HL-60 (cell line): ENCODE measurements around the gene NFAM1.

Experiments
- DNase-seq, 2 experiments: peaks; one replicate each; pipeline ENCODE4 v3.0.0-alpha.2; 2010 to 2020; ENCODE audit warnings: low read depth in 1 of 2, low spot score in 1 of 2
- H3K27ac ChIP-seq: fragments of 250-450 bp; sonication (Bioruptor Pico); replicated peaks from 2 replicates; pipeline ENCODE4 v1.5.1; 2020; ENCODE audit warnings: mild to moderate bottlenecking, moderate library complexity
- H3K27me3 ChIP-seq: fragments of 250-450 bp; sonication (Bioruptor Pico); 2 replicates; pipeline ENCODE4 v1.5.1; 2021; ENCODE audit warnings: mild to moderate bottlenecking, moderate library complexity; ENCODE audit not compliant: insufficient read depth, poor library complexity, severe bottlenecking
- H3K4me3 ChIP-seq: replicated peaks from 2 replicates; pipeline ENCODE4 v1.5.1; 2011; ENCODE audit warnings: mild to moderate bottlenecking, control low read depth, low read length; ENCODE audit not compliant: insufficient read depth
- GABPA ChIP-seq: IDR thresholded peaks from 2 replicates; pipeline ENCODE4 v1.6.1; 2012; ENCODE audit warnings: low read depth
- POLR2AphosphoS5 ChIP-seq: IDR thresholded peaks from 2 replicates; pipeline ENCODE4 v1.6.1; 2012; ENCODE audit warnings: low read depth
- SPI1 ChIP-seq: IDR thresholded peaks from 2 replicates; pipeline ENCODE4 v1.6.1; 2012; ENCODE audit warnings: low read depth, mild to moderate bottlenecking, borderline replicate concordance
- TF ChIP-seq, protein P1 (sequence below): IDR thresholded peaks from 2 replicates; pipeline ENCODE4 v1.6.1; 2012; ENCODE audit warnings: low read depth; ENCODE audit not compliant: insufficient replicate concordance
- TF ChIP-seq, protein P2 (sequence below): IDR thresholded peaks from one replicate; pipeline ENCODE4 v1.5.1; 2011; ENCODE audit warnings: low read length, control low read depth, inconsistent platforms; ENCODE audit not compliant: insufficient read depth

NFAM1 gene

DNA sequence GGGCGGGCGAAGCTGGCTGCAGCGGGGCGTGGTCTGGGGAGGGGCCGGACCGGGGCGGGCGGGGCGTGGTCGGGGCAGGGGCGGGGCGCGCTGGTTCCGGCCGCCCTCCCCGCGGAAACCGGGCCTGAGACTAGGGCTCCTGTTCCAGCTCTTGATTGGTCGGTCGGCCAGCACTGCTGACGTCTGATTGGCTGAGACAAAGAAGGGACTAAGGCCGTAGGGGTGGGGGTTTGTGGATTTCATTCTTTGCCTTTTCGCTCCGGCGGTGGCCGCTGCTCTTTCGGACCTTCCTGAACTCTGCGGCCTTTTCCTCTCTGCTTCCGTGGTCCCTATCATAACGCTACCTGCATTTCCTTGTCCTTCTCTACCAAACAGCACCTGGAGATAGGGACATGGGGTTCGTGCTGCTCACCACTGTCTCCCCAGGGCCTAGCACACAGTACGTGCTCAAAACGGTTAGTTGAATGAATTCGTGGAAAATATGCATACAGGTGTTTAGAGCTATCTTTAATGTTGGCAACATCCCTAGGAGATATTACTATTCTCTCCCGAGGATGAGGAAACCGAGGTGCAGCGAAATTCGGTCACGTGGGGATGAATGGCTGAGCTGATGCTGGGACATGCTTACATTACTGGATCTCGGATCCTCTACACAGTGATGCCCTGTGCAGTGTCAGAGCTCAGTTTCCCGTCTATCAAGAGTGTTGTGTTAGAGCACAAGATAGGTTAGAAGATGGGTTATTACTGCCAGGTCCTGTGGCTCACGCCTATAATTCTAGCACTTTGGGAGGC, 62.8 kb downstream of the NFAM1 start:
- DNase-seq: peak; percentile 52 to 76
- Histone ChIP-seq H3K27ac (no peak overlapping the region), H3K27me3 (peaks cover 47% of the 10 kb centered on the region), H3K4me3 (peak overlapping the region; percentile 41)
- TF ChIP-seq POLR2AphosphoS5: no peak
- TF ChIP-seq, protein P1, sequence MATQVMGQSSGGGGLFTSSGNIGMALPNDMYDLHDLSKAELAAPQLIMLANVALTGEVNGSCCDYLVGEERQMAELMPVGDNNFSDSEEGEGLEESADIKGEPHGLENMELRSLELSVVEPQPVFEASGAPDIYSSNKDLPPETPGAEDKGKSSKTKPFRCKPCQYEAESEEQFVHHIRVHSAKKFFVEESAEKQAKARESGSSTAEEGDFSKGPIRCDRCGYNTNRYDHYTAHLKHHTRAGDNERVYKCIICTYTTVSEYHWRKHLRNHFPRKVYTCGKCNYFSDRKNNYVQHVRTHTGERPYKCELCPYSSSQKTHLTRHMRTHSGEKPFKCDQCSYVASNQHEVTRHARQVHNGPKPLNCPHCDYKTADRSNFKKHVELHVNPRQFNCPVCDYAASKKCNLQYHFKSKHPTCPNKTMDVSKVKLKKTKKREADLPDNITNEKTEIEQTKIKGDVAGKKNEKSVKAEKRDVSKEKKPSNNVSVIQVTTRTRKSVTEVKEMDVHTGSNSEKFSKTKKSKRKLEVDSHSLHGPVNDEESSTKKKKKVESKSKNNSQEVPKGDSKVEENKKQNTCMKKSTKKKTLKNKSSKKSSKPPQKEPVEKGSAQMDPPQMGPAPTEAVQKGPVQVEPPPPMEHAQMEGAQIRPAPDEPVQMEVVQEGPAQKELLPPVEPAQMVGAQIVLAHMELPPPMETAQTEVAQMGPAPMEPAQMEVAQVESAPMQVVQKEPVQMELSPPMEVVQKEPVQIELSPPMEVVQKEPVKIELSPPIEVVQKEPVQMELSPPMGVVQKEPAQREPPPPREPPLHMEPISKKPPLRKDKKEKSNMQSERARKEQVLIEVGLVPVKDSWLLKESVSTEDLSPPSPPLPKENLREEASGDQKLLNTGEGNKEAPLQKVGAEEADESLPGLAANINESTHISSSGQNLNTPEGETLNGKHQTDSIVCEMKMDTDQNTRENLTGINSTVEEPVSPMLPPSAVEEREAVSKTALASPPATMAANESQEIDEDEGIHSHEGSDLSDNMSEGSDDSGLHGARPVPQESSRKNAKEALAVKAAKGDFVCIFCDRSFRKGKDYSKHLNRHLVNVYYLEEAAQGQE: no peak
- TF ChIP-seq GABPA: no peak
- TF ChIP-seq SPI1: no peak
- TF ChIP-seq, protein P2, sequence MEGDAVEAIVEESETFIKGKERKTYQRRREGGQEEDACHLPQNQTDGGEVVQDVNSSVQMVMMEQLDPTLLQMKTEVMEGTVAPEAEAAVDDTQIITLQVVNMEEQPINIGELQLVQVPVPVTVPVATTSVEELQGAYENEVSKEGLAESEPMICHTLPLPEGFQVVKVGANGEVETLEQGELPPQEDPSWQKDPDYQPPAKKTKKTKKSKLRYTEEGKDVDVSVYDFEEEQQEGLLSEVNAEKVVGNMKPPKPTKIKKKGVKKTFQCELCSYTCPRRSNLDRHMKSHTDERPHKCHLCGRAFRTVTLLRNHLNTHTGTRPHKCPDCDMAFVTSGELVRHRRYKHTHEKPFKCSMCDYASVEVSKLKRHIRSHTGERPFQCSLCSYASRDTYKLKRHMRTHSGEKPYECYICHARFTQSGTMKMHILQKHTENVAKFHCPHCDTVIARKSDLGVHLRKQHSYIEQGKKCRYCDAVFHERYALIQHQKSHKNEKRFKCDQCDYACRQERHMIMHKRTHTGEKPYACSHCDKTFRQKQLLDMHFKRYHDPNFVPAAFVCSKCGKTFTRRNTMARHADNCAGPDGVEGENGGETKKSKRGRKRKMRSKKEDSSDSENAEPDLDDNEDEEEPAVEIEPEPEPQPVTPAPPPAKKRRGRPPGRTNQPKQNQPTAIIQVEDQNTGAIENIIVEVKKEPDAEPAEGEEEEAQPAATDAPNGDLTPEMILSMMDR: no peak

GRCh38 chr22:42368379-42369249, 63.6 kb downstream of the NFAM1 start:
- Histone ChIP-seq H3K4me3 (peak overlapping the region; percentile 41), H3K27me3 (peaks cover 54% of the 10 kb centered on the region), H3K27ac (no peak overlapping the region)
- DNase-seq: peak in 1 of 2 experiments; percentile 15
- no peak for TF ChIP-seq POLR2AphosphoS5
- TF ChIP-seq SPI1: no peak
- TF ChIP-seq, protein P2: no peak
- TF ChIP-seq, protein P1: no peak
- TF ChIP-seq GABPA: no peak

DNA sequence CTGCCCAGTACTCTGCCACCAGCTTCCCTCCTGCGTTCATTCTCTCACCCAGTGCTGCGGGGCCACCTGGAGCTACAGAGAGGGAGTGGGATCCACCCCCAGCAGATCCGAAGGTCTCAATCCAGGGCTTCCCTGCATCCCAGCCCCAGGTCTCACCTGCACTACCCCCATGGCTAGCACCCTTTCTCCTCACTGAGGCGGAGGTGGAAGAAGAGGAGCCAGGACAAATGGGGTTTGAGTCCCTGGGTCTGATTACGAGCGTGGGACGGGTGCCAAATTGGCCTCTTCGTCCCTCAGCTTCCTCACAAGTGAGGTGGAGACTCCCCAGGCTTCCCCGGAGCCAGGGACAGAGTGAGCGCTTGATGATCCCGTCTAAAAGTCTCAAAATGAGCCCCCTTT, 64.2 kb downstream of the NFAM1 start:
- H3K4me3 ChIP-seq: no peak overlapping the region
- TF ChIP-seq SPI1: no peak
- TF ChIP-seq GABPA: no peak
- no peak for TF ChIP-seq POLR2AphosphoS5
- TF ChIP-seq, protein P1: no peak
- DNase-seq: no peak
- no peak overlapping the region for H3K27ac ChIP-seq
- H3K27me3 ChIP-seq: peaks cover 58% of the 10 kb centered on the region
